SK-N-SH (cell line): Measurements from ENCODE around the gene ALG10B.

ENCODE experiments used
- CTCF ChIP-seq: fragments of 200-600 bp; sonication (generic); IDR thresholded peaks from 2 replicates; pipeline ENCODE4 v1.6.1; 2017; ENCODE audit warnings: antibody characterized with exemption, mild to moderate bottlenecking, moderate library complexity
- MAX ChIP-seq: IDR thresholded peaks from 2 replicates; pipeline ENCODE4 v1.4.0; 2012; ENCODE audit warnings: low read depth
- MXI1 ChIP-seq: IDR thresholded peaks from 2 replicates; pipeline ENCODE4 v1.6.1; 2012; ENCODE audit warnings: mild to moderate bottlenecking, low read depth, low read length, improper control_type of control experiment
- REST ChIP-seq: IDR thresholded peaks from 2 replicates; pipeline ENCODE4 v1.6.1; 2012; ENCODE audit warnings: mild to moderate bottlenecking, low read depth, low read length, moderate library complexity
- SMC3 ChIP-seq: IDR thresholded peaks from 2 replicates; pipeline ENCODE4 v1.6.1; 2012; ENCODE audit warnings: low read depth, low read length, improper control_type of control experiment
- TEAD4 ChIP-seq: IDR thresholded peaks from 2 replicates; pipeline ENCODE4 v1.4.0; 2012; ENCODE audit warnings: mild to moderate bottlenecking, borderline replicate concordance; ENCODE audit not compliant: insufficient read depth
- USF2 ChIP-seq: fragments of 150-350 bp; IDR thresholded peaks from 2 replicates; pipeline ENCODE4 v1.6.1; 2017; ENCODE audit warnings: antibody characterized with exemption, low read length, low read depth, borderline replicate concordance

DNA sequence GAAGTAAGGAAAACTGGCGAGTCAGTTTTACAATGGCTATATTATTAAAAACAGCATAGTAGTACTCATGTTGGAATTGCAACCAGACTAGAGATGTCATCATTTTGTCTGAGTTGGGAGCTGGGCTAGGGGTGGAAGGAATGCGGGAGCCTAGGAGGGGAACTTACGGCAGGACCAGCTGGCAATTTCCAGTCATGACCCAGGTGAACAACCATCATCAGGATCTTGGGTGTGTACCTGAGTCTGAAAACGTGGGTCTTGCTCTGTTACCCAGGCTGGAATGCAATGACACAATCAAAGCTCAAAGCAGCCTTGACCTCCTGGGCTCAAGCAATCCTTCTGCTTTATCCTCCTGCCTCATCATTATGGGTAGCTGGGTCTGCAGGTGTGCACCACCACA, 50.9 kb downstream of the ALG10B start:
- TF ChIP-seq TEAD4: no peak
- no peak for TF ChIP-seq CTCF
- no peak for TF ChIP-seq MAX
- TF ChIP-seq SMC3: no peak
- no peak for TF ChIP-seq USF2
- no peak for TF ChIP-seq MXI1
- TF ChIP-seq REST: no peak
